CD4-positive, alpha-beta T cell treated with Interleukin-6 for 4 hours (primary cell): ENCODE measurements around the gene PCBD2.
"Not testable (repeated sequence)": the region's sequence is repeated elsewhere in the genome, so short reads cannot be mapped to it uniquely, and the experiment has no call there.

Source experiments
- DNase-seq: peaks from one replicate; pipeline ENCODE4 v3.0.0-alpha.2; 2020; ENCODE audit warnings: mixed read lengths

The PCBD2 gene

GRCh38 chr5:134904610-134905245 is at the start of gene PCBD2:
PCBD2 (plus strand) TSS chr5:134905131; CDS start chr5:134905140, 9 bp downstream.
- DNase-seq, result peak; percentile 93

GRCh38 chr5:134856465-134856864 is 48.5 kb upstream of the PCBD2 start:
- not testable (repeated sequence) for DNase-seq

- no peak for DNase-seq
These were observed 47.5 kb upstream of the PCBD2 start for GRCh38 chr5:134857401-134857800.

DNA sequence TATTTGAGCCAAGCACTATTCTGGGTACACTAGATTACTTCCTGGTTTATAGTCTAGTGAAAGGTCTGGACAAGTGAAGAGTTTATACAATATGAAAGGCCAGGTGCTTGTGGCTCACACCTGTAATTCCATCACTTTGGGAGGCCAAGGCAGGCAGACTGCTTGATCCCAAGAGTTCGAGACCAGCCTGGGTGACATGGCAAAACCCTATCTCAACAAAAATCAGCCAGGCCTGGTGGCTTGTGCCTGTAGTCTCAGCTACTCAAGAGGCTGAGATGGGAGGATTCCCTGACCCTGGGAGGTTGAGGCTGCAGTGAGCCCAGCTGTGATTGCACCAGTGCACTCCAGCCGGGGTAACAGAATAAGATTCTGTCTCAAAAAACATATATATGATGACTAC is 40.2 kb upstream of the PCBD2 start:
- DNase-seq, result no peak

DNA sequence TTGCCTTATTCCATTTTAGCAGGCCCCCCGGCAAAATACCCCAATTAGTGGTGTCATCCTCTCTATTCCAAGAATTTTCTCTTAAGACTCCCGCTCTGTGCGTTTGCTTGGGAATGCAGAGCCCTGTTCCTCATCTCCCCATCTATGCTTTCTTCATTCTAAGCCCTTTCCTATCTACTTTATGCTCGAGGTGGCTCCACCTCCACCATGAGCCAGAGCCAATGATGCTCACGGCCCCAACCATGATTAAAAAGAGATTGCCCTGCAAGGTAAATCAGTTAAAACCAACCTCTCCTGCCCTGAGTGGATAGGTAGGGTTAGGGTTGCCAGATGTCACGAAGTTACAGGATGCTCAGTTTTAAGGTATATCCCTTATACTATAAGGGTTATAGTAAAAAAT is 31.4 kb upstream of the PCBD2 start:
- peak; percentile 33 for DNase-seq

- DNase-seq, result peak; percentile 85
These were observed 30.7 kb upstream of the PCBD2 start, which contains the start of gene TXNDC15 for GRCh38 chr5:134873987-134874830. TXNDC15 (plus strand) TSS chr5:134874371; CDS start chr5:134874428, 57 bp downstream.

- DNase-seq, result peak; percentile 31
These were observed 29.9 kb upstream of the PCBD2 start for GRCh38 chr5:134874831-134875655.

GRCh38 chr5:134877159-134877558 is 27.8 kb upstream of the PCBD2 start:
- DNase-seq, result no peak

DNA sequence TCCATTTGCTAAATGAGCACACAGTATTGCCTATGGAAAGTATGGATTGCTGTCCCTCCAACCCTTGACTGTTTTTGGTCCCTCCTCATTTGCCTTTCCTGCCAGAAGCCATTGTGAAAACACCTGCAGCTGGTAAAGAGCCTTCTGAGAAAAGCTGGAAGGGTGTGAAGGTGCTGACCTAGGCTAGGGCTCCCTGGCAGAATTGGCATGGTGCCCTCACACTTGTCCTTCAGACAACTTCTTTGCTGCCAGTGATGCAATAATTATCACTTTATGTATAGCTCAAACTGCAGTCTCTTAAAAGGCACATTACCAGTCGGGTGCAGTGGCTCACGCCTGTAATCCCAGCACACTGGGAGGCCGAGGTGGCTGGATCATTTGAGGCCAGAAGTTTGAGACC is 26.5 kb upstream of the PCBD2 start:
- no peak for DNase-seq

DNA sequence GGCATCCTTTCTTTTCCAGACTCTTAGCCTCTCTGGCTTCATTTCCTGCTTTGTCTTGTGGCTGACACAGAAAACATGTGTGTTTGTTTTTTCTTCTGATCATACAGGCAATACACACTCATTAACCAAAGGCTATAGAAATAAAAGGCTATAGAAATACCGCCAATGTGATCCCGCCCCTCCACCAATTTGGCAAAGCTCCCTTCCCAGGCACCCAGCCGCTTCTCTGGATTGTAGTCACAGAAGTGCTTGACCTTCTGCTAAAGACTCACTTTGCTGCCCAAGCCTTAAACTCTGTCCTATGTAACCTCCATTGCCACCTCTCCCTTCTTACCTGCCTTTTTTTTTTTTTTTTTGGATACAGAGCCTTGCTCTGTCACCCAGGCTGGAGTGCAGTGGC is 25.5 kb upstream of the PCBD2 start:
- DNase-seq, result no peak

DNA sequence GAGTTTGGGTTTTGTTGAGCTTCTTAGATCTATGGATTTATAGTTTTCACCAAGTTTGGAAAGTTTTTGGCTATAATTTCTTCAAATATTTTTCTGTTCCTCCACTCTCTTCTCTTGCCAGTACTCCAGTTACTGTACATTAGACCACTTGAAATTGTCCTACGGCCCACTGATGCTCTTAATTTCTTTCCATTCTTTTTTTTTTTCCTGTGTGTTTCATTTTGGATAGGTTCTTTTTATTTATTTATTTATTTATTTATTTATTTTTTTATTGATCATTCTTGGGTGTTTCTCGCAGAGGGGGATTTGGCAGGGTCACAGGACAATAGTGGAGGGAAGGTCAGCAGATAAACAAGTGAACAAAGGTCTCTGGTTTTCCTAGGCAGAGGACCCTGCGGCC is 24.0 kb upstream of the PCBD2 start:
- not testable (repeated sequence) for DNase-seq

DNA sequence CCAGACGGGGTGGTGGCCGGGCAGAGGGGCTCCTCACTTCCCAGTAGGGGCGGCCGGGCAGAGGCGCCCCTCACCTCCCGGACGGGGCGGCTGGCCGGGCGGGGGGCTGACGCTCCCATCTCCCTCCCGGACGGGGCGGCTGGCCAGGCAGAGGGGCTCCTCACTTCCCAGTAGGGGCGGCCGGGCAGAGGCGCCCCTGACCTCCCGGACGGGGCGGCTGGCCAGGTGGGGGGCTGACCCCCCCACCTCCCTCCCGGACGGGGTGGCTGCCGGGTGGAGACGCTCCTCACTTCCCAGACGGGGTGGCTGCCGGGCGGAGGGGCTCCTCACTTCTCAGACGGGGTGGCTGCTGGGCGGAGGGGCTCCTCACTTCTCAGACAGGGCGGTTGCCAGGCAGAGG is 23.2 kb upstream of the PCBD2 start:
- not testable (repeated sequence) for DNase-seq

GRCh38 chr5:134887593-134888159 is 17.3 kb upstream of the PCBD2 start:
- no peak for DNase-seq

DNA sequence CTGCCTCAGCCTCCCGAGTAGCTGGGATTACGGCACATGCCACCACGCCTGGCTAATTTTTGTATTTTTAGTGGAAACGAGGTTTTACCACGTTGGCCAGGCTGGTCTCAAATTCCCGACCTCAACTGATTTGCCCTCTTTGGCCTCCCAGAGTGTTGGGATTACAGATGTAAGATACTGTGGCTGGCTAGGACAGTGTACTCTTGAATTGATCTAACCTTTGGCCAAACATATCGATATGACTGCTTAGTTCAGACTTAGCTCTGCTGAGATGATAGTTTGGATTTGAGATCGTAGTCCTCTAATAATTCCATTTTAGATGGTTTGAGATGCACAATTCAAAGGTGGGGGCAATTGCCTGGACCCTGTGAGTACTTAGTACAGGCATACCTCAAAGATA is 15.6 kb upstream of the PCBD2 start:
- no peak for DNase-seq

GRCh38 chr5:134891473-134891872 is 13.5 kb upstream of the PCBD2 start:
- no peak for DNase-seq

DNA sequence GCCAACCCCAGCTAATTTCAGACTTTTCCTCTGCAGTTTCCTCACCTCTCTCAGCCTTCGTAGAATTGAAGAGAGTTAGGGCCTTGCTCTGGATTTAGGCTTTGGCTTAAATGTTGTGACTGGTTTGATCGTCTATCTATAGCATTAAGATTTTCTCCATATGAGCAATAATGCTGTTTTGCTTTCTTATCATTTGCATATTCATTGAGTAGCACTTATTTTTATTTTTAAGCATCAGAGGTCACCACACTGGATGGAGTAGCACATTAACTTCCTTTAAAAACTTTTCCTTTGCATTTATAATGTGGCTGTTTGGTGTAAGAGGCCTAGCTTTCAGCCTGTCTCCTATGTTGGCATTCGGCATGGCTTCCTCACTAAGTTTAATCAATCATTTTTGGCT is 12.6 kb upstream of the PCBD2 start:
- DNase-seq, result no peak

DNA sequence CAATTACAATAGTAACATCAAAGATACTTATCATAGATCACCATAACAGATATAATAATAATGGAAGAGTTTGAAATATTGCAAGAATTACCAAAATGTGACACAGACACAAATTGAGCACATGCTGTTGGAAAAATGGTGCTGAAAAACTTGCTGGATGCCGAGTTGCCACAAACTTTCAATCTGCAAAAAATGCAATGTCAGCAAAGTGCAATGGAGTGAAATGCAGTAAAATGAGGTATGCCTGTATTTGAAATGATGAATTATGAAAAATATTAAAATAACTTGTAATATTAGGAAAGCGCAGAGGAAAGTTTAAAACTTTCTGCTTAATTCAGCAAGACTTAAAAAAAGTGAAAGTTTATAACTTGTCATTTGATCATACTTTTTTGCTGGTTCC is 12.0 kb upstream of the PCBD2 start:
- DNase-seq, result no peak

- DNase-seq, result no peak
These were observed 11.0 kb upstream of the PCBD2 start for GRCh38 chr5:134893748-134894505.

GRCh38 chr5:134902071-134902801 is 2.7 kb upstream of the PCBD2 start:
- DNase-seq, result no peak

DNA sequence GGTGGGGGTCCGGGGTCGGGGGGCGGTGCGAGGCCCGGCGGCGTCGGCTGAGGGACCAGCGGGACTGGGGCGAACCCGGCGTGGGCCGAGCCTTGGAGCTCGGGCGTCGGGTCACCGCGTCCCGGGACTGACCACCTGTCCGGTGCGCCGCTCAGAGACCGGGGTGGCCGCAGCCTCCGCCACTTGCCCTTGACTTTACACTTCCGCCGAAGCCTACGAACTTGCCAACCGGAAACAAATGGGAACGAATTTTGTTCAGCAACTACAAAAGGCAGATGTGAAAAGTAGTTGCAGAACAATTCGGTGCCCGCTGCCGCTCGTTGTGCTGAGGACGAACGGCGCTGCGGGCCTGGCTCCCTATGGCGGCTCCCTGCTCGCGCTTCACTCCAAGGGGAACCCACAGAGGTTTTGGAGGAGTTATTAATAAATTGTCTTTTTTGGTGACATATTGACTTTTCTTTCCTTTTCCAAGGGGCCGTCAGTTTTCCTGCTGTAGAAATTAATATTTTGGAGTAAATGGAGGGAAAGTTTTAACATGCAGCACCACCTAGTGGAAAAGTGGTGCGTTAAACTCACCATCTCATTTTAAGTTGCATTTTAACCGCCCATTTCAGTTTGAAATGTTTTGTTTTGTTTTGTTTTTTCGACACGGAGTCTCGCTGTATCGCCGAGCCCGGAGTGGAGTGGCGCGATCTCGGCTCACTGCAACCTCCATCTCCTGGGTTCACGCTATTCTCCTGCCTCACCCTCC is 490 bp downstream of the PCBD2 start:
- DNase-seq, result peak; percentile 68

GRCh38 chr5:134906811-134907210 is 1.9 kb downstream of the PCBD2 start:
- DNase-seq, result no peak
